Measurements from ENCODE around the gene JAML.

Gene JAML

DNA sequence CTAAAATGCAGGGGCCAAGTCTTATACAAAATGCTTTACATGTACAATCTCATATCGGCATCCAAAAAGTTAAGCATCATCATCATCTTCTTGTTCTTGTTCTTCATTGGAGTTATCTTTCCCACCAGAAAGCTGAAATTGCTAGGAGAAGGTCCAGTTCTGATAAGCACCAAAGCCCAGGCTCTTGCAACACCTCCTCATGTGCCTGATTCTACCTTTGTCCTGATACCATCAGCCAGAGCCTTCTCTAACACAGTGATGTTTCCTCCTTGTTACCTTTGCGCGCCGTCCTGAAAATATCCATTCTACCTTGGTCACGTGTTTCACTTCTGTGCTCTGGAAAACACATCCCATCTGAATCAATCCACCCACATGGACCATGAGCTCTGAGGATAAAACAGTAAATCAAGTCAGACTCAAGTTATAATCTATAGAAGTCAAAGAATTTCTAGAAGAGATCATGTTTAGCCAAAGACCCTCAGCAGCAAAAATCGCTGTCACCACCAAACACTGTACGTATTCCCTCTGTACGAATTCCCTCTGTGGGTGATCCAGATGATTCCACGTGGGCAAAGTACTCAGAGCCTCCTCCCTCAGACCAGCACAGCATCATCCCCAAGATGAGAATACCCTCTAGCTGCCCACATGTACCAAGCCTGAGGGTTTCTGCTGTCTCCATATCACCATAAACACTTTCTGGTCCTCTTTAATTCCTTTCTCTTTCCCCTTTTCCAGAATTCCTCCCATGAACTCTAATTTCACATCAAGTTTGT is 19.0 kb downstream of the JAML start:
- CTCF ChIA-PET = interaction anchor here (1.0 to 1.1 kb wide), 2 partner anchors 11 to 86 kb away, joined by 3 to 4 read pairs; no protein-coding TSS in a partner anchor
- no peak for DNase-seq (ENCODE audit: extremely low spot score)
- POLR2A ChIA-PET = no interaction called here
- TF ChIP-seq, protein P1, sequence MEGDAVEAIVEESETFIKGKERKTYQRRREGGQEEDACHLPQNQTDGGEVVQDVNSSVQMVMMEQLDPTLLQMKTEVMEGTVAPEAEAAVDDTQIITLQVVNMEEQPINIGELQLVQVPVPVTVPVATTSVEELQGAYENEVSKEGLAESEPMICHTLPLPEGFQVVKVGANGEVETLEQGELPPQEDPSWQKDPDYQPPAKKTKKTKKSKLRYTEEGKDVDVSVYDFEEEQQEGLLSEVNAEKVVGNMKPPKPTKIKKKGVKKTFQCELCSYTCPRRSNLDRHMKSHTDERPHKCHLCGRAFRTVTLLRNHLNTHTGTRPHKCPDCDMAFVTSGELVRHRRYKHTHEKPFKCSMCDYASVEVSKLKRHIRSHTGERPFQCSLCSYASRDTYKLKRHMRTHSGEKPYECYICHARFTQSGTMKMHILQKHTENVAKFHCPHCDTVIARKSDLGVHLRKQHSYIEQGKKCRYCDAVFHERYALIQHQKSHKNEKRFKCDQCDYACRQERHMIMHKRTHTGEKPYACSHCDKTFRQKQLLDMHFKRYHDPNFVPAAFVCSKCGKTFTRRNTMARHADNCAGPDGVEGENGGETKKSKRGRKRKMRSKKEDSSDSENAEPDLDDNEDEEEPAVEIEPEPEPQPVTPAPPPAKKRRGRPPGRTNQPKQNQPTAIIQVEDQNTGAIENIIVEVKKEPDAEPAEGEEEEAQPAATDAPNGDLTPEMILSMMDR (IDR thresholded peaks at IDR 0.05; ENCODE audit: control extremely low read depth, extremely low read depth, low read depth, missing control alignments) = no peak

DNA sequence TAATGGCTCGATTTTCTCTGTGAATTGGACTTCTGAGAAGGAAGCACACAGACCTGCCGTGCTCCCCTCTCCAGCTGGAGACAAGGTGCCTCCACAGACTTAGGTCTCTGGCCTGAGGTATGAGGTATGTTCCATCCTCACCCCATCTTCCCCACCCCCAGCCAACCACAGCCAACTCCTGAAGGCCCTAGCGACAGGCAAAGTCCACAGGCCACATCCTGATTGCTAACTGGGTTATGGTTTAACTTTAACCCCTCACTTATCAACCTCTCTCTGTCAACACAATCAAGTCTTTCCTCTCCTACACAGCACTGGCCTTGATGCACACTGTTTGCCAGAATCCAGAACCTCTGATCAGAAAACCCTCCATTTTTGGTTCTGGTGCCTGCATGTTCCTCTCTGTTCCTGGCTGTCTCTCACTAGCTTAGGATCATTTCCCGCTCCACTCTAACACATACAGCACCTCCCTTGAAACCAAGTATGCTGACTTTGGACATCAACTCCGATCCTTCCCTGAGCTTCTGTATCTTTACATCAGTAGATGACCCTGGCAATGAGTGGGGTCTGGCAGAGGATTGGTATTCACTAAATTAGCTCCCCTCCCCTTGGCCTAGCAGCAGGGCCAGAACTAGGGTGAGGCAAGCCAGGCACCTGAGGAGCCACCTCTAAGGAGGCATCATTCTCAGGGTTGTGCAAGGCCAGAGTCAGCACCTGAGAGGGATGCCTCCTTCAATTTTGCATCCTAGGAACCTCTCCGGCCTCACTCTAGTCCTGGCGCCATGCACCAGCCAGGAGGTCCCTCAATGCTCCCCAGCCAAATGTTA is 22.0 kb downstream of the JAML start:
- TF ChIP-seq, protein P1 (IDR thresholded peaks at IDR 0.05; ENCODE audit: control extremely low read depth, extremely low read depth, low read depth, missing control alignments) = no peak
- CTCF ChIA-PET = interaction anchor here (0.7 to 2.1 kb wide), 8 partner anchors 10 to 151 kb away, joined by 3 to 10 read pairs (median 4); no protein-coding TSS in a partner anchor
- no peak for DNase-seq (ENCODE audit: extremely low spot score)
- POLR2A ChIA-PET = no interaction called here

DNA sequence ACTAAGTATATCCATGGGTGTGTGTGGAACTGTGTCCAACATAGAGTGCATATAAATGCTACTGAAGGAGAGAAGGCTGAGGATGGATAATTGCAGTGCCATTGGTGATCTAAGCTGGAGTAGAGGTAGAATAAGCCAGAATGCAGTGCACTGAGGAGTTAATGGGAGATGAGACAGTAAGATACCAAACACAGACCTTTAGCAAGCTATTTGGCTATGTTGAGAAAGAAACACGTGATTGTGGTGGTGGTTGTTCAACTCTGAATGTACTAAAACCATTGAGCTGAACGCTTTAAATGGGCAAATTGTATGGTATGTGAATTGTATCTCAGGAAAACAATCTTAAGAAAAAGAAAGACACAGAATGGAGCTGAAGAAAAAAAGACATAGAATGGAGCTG is 22.8 kb downstream of the JAML start:
- TF ChIP-seq, protein P1 (IDR thresholded peaks at IDR 0.05; ENCODE audit: control extremely low read depth, extremely low read depth, low read depth, missing control alignments) = no peak
- no peak for DNase-seq (ENCODE audit: extremely low spot score)
- POLR2A ChIA-PET = no interaction called here
- CTCF ChIA-PET = interaction anchor here (0.7 to 2.1 kb wide), 7 partner anchors 9 to 152 kb away, joined by 3 to 10 read pairs (median 5); no protein-coding TSS in a partner anchor

DNA sequence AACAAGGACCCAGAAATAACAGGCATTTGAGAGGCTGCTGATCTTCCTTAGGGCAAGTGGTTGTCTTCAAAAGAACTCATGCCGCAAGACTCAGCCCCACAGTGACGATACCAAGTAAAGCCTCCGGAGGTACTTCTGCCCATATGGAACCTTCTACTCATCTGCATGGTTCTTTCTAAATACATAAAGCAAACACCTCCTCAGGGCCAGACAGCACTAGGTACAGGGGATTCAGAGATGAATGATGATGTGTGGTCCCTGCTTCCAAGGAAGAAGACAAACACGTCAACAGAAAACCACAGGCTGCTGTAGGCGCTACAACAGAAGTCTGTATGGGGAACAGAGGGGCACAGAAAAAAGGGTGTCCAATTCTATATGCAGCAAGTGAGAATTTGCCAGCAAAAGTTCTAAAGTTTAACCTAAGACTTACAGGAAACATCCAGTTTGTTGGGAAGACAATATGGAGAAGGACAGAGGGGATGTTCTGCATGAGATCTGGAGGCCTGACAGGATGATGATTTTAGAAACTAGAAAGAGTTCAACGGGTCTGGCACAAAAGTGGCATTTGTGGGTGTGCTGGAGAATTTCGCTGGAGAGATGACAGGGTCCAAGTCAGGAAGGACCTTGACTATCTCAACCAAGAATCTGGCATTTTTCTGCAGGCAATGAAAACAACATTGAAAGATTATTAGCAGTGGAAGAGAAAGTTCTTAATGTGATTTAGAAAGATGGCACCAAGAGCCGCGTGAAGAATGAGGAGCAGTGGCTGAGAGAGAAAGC is 23.7 kb downstream of the JAML start:
- ChIA-PET CTCF (interaction anchor here (1.5 to 3.2 kb wide), 3 partner anchors 9 to 13 kb away, joined by 4 to 90 read pairs (median 10); no protein-coding TSS in a partner anchor), POLR2A (no interaction called here)
- no peak for DNase-seq (ENCODE audit: extremely low spot score)
- TF ChIP-seq, protein P1 (IDR thresholded peaks at IDR 0.05; ENCODE audit: control extremely low read depth, extremely low read depth, low read depth, missing control alignments) = no peak

DNA sequence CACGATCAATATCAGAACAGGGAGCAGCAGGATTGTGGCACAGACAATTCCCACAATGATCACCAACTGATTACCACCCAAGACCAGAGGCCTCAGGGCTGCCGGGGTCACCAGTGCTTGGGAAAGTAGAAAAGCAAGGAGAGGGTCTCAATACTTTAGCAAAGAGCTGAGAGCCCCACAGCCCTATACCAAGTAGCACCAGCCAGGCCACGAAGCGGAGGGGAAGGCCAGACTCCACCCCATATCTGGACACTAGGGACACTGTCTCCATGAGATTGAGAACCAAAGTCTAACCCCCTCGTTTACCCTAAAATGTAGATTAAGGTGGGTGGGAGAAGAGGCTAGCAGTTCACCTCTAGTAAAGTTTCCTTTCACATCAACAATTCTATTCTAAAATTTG is 24.3 kb downstream of the JAML start:
- TF ChIP-seq, protein P1 (IDR thresholded peaks at IDR 0.05; ENCODE audit: control extremely low read depth, extremely low read depth, low read depth, missing control alignments) = no peak
- no peak for DNase-seq (ENCODE audit: extremely low spot score)
- POLR2A ChIA-PET = no interaction called here
- CTCF ChIA-PET = interaction anchor here (3.2 kb wide), 2 partner anchors 11 to 28 kb away, joined by 21 to 90 read pairs; no protein-coding TSS in a partner anchor

Data from GM10248 (cell line).